IMR-90 (cell line): ENCODE results near the gene CNTN3. TPM values are rescaled to one million over a fixed set of nuclear protein-coding genes. Genes with fewer than 3 reads are reported as not detected.

Experiments
- ATAC-seq: fragments of 200-7000 bp; cut with Tn5 transposase; 2 replicates; pipeline ENCODE4 v1.9.1; 2020; ENCODE audit warnings: low read depth, mild to moderate bottlenecking, moderate library complexity
- BruUV-seq: library from RNA; stranded (reverse); fragments of 400-500 nt; replicated peaks from 2 replicates; lab custom pipeline; 2021; lab: Mats Ljungman, UMichigan
- CTCF ChIA-PET: fragments of 300-600 bp; formaldehyde crosslinking; extraction: SDS; loops from one replicate; lab custom pipeline; 2021; ENCODE audit warnings: antibody characterized with exemption; lab: Yijun Ruan, JAX
- POLR2A ChIA-PET: fragments of 300-600 bp; sonication (Branson Sonifier 250); formaldehyde crosslinking; loops from one replicate; lab custom pipeline; 2022; ENCODE audit warnings: antibody characterized with exemption; ENCODE audit not compliant: unreplicated experiment; lab: Charles Lee
- DNase-seq: peaks from one replicate; pipeline ENCODE4 v3.0.0; 2013
- H2AFZ ChIP-seq: replicated peaks from 2 replicates; pipeline ENCODE3; 2013; ENCODE audit warnings: low read length, mild to moderate bottlenecking; ENCODE audit not compliant: poor library complexity
- H2AK5ac ChIP-seq: 2 replicates; pipeline ENCODE4 v1.6.1; 2013; ENCODE audit warnings: low read depth, low read length, inconsistent platforms
- H2AK9ac ChIP-seq: replicated peaks from 2 replicates; pipeline ENCODE3; 2013; ENCODE audit warnings: mild to moderate bottlenecking, low read depth, low read length, moderate library complexity; ENCODE audit not compliant: poor library complexity
- H2BK120ac ChIP-seq: 2 replicates; pipeline ENCODE4 v1.6.1; 2013; ENCODE audit warnings: low read depth, low read length, inconsistent platforms
- H2BK15ac ChIP-seq: 3 replicates; pipeline ENCODE4 v1.6.1; 2013; ENCODE audit warnings: low read depth, low read length, inconsistent platforms
- H2BK20ac ChIP-seq: 2 replicates; pipeline ENCODE4 v1.6.1; 2013; ENCODE audit warnings: low read depth, mild to moderate bottlenecking, inconsistent platforms, low read length, moderate library complexity
- H2BK5ac ChIP-seq: 2 replicates; pipeline ENCODE4 v1.6.1; 2013; ENCODE audit warnings: mild to moderate bottlenecking, low read depth, low read length, inconsistent platforms; ENCODE audit not compliant: poor library complexity, severe bottlenecking
- H3K14ac ChIP-seq: replicated peaks from 2 replicates; pipeline ENCODE4 v1.6.1; 2013; ENCODE audit warnings: low read depth, low read length, inconsistent platforms
- H3K18ac ChIP-seq: 2 replicates; pipeline ENCODE4 v1.6.1; 2013; ENCODE audit warnings: low read depth, low read length, control low read depth
- H3K23ac ChIP-seq: 2 replicates; pipeline ENCODE4 v1.6.1; 2013; ENCODE audit warnings: low read depth, low read length, inconsistent platforms
- H3K27ac ChIP-seq: 2 replicates; pipeline ENCODE4 v1.5.1; 2013; ENCODE audit warnings: mild to moderate bottlenecking, control low read depth, low read length; ENCODE audit not compliant: insufficient read depth
- H3K27me3 ChIP-seq: 2 replicates; pipeline ENCODE4 v1.6.1; 2013; ENCODE audit warnings: low read length; ENCODE audit not compliant: control insufficient read depth, insufficient read depth
- H3K36me3 ChIP-seq: 2 replicates; pipeline ENCODE4 v1.6.1; 2013; ENCODE audit warnings: low read length, mixed read lengths; ENCODE audit not compliant: control insufficient read depth, insufficient read depth
- H3K4ac ChIP-seq: 2 replicates; pipeline ENCODE4 v1.6.1; 2013; ENCODE audit warnings: low read depth, low read length, inconsistent platforms
- H3K4me1 ChIP-seq: 2 replicates; pipeline ENCODE4 v1.6.1; 2013; ENCODE audit warnings: low read length, mixed read lengths; ENCODE audit not compliant: control insufficient read depth, insufficient read depth
- H3K4me2 ChIP-seq: 2 replicates; pipeline ENCODE4 v1.6.1; 2013; ENCODE audit warnings: low read depth, mild to moderate bottlenecking, control low read depth, low read length, moderate library complexity
- H3K4me3 ChIP-seq: 2 replicates; pipeline ENCODE4 v1.5.1; 2013; ENCODE audit warnings: low read depth, mild to moderate bottlenecking, control low read depth, low read length, moderate library complexity; ENCODE audit not compliant: insufficient read depth
- H3K56ac ChIP-seq: 2 replicates; pipeline ENCODE4 v1.6.1; 2013; ENCODE audit warnings: low read length, inconsistent platforms; ENCODE audit not compliant: insufficient read depth; ENCODE audit errors: extremely low read depth
- H3K79me1 ChIP-seq, 2 experiments: 2 replicates each; pipeline ENCODE4 v1.6.1; 2013; ENCODE audit warnings: low read length in 2 of 2, inconsistent platforms in 1 of 2, low read depth in 1 of 2
- H3K9ac ChIP-seq: 2 replicates; pipeline ENCODE4 v1.6.1; 2013; ENCODE audit warnings: low read depth, low read length, control low read depth
- H3K9me1 ChIP-seq: 2 replicates; pipeline ENCODE4 v1.6.1; 2013; ENCODE audit warnings: low read length, inconsistent platforms; ENCODE audit not compliant: insufficient read depth
- H3K9me3 ChIP-seq: 2 replicates; pipeline ENCODE4 v1.6.1; 2013; ENCODE audit warnings: low read length; ENCODE audit not compliant: control insufficient read depth, insufficient read depth
- H4K20me1 ChIP-seq: 2 replicates; pipeline ENCODE4 v1.6.1; 2013; ENCODE audit warnings: low read length, inconsistent platforms; ENCODE audit not compliant: insufficient read depth
- H4K5ac ChIP-seq: 2 replicates; pipeline ENCODE4 v1.6.1; 2013; ENCODE audit warnings: mild to moderate bottlenecking, low read depth, low read length, control low read depth
- H4K8ac ChIP-seq, 2 experiments: 2 replicates each; pipeline ENCODE4 v1.6.1; 2013; ENCODE audit warnings: low read depth in 2 of 2, low read length in 2 of 2, control low read depth in 1 of 2, inconsistent platforms in 1 of 2
- H4K91ac ChIP-seq: 2 replicates; pipeline ENCODE4 v1.6.1; 2013; ENCODE audit warnings: low read depth, low read length, inconsistent platforms; ENCODE audit not compliant: insufficient read depth
- BHLHE40 ChIP-seq: fragments of 150-350 bp; IDR thresholded peaks from 2 replicates; pipeline ENCODE4 v1.6.1; 2016; ENCODE audit warnings: mild to moderate bottlenecking, low read depth, low read length
- CEBPB ChIP-seq: IDR thresholded peaks from 2 replicates; pipeline ENCODE4 v1.6.1; 2012; ENCODE audit warnings: low read depth, low read length, improper control_type of control experiment
- CHD1 ChIP-seq: IDR thresholded peaks from 2 replicates; pipeline ENCODE4 v1.6.1; 2012; ENCODE audit warnings: low read depth, low read length, improper control_type of control experiment
- FOS ChIP-seq: fragments of 150-350 bp; IDR thresholded peaks from 2 replicates; pipeline ENCODE4 v1.6.1; 2016; ENCODE audit warnings: low read depth, low read length
- MAFK ChIP-seq: IDR thresholded peaks from 2 replicates; pipeline ENCODE4 v1.6.1; 2012; ENCODE audit warnings: low read depth, low read length, improper control_type of control experiment
- MAZ ChIP-seq: IDR thresholded peaks from 2 replicates; pipeline ENCODE4 v1.6.1; 2012; ENCODE audit warnings: low read depth, mild to moderate bottlenecking, low read length, improper control_type of control experiment, moderate library complexity, borderline replicate concordance
- MXI1 ChIP-seq: IDR thresholded peaks from 2 replicates; pipeline ENCODE4 v1.6.1; 2012; ENCODE audit warnings: low read depth, mild to moderate bottlenecking, low read length, moderate library complexity, borderline replicate concordance
- NFE2L2 ChIP-seq: fragments of 150-350 bp; IDR thresholded peaks from 2 replicates; pipeline ENCODE4 v1.6.1; 2016; ENCODE audit warnings: low read depth, mild to moderate bottlenecking, low read length
- RAD21 ChIP-seq: IDR thresholded peaks from 2 replicates; pipeline ENCODE4 v1.6.1; 2012; ENCODE audit warnings: low read length, improper control_type of control experiment
- RCOR1 ChIP-seq: IDR thresholded peaks from 2 replicates; pipeline ENCODE4 v1.6.1; 2012; ENCODE audit warnings: mild to moderate bottlenecking, low read length, improper control_type of control experiment; ENCODE audit not compliant: insufficient replicate concordance
- RFX5 ChIP-seq: IDR thresholded peaks from 2 replicates; pipeline ENCODE4 v1.8.0; 2012; ENCODE audit warnings: low read depth, mild to moderate bottlenecking, low read length, moderate library complexity
- SMC3 ChIP-seq: fragments of 150-350 bp; IDR thresholded peaks from 2 replicates; pipeline ENCODE4 v1.6.1; 2016; ENCODE audit warnings: low read depth, mild to moderate bottlenecking, antibody characterized with exemption, low read length, moderate library complexity
- WGBS, 2 experiments: methylation state at CpG; one replicate each; pipeline versions ENCODE4 v1.1.5 to v1.1.7; 2013; ENCODE audit warnings: missing lambda C conversion rate in 2 of 2; ENCODE audit not compliant: insufficient read length in 1 of 2; ENCODE audit errors: extremely low coverage in 2 of 2; 5-methylcytosine and 5-hydroxymethylcytosine counted together
- dilution Hi-C: fragments of 300-500 bp; cut with HindIII; formaldehyde crosslinking; loops from one replicate; pipeline ENCODE4 v1.14.3; 2018; ENCODE audit warnings: low sequenced_read_pairs; ENCODE audit not compliant: unreplicated experiment
- in situ Hi-C: fragments of 300-500 bp; cut with MboI; formaldehyde crosslinking; loops from 3 replicates; pipeline ENCODE4 v1.14.3; 2019; ENCODE audit warnings: low sequenced_read_pairs, inconsistent platforms, mixed read lengths
- intact Hi-C: fragments of 100-400 bp; cut with micrococcal nuclease; formaldehyde crosslinking; loops from 2 replicates; pipeline ENCODE4 v1.10.0; 2022
- polyA plus RNA-seq, 3 experiments: library from polyadenylated mRNA; depleted of rRNA; stranded (reverse); fragments of >200 nt; gene quantifications; 2 replicates each; pipeline ENCODE4 v1.2.3, GENCODE V29; 2012; ENCODE audit warnings: low replicate concordance in 1 of 3
- total RNA-seq: library from RNA; depleted of rRNA; stranded (reverse); fragments of >200 nt; gene quantifications from 2 replicates; pipeline ENCODE4 v1.2.3, GENCODE V29; 2012
- TF ChIP-seq, protein P1 (sequence below): fragments of 150-350 bp; IDR thresholded peaks from 2 replicates; pipeline ENCODE4 v1.6.1; 2016; ENCODE audit warnings: low read depth, mild to moderate bottlenecking, low read length, moderate library complexity, borderline replicate concordance
- TF ChIP-seq, protein P2 (sequence below): conservative IDR thresholded peaks from 2 replicates; pipeline ENCODE4 v1.5.1; 2012; ENCODE audit warnings: mild to moderate bottlenecking, low read depth, low read length, improper control_type of control experiment
- TF ChIP-seq, protein P3 (sequence below): fragments of 150-350 bp; IDR thresholded peaks from 2 replicates; pipeline ENCODE4 v1.6.1; 2017; ENCODE audit warnings: mild to moderate bottlenecking, antibody characterized with exemption, low read length, low read depth

CNTN3 gene
- total and polyA plus RNA-seq, 2 of the 4 experiments (the other 2 are of a cell fraction): 3.5 to 3.6 TPM

DNA sequence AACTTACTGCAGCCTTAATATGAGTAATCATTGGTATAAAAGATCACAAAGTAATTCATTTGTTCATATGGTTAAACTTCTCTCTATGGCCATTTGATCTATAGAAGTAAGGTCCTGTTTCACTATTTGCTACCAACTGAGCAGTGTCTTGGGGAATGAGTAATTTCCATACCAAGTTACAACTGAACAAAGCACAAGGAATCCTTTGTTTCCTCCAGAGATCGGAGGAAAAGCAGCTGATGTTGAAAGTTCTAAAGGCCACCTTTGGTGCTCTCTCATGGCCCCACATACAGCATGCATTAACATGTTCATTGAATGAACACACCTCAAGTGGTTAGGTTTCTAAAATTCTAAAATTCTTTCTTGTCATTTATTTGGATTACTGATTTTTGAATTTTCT, 7.1 kb upstream of the CNTN3 start:
- H3K56ac ChIP-seq: no peak overlapping the region
- ChIA-PET POLR2A (no interaction called here), CTCF (no interaction called here)
- no peak overlapping the region for H2AK9ac ChIP-seq
- ATAC-seq (no peak), DNase-seq (peak; percentile 25)
- H3K4ac ChIP-seq: no peak overlapping the region
- no peak overlapping the region for H3K4me2 ChIP-seq
- no peak overlapping the region for H3K14ac ChIP-seq
- in situ Hi-C loops: no loop called here
- no peak overlapping the region for H4K91ac ChIP-seq
- H3K27me3 ChIP-seq: no peaks in the 10 kb centered on the region
- no CpG with 5 or more reads among the region's 1 CpG for WGBS, 2 experiments
- no peak overlapping the region for H2BK20ac ChIP-seq
- peaks cover 3% of the 10 kb centered on the region; the same call in 1 of the 2 replicates for H3K9me1 ChIP-seq
- TF ChIP-seq, protein P1, sequence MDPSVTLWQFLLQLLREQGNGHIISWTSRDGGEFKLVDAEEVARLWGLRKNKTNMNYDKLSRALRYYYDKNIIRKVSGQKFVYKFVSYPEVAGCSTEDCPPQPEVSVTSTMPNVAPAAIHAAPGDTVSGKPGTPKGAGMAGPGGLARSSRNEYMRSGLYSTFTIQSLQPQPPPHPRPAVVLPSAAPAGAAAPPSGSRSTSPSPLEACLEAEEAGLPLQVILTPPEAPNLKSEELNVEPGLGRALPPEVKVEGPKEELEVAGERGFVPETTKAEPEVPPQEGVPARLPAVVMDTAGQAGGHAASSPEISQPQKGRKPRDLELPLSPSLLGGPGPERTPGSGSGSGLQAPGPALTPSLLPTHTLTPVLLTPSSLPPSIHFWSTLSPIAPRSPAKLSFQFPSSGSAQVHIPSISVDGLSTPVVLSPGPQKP: no peak
- TF ChIP-seq CEBPB: no peak
- no peak for TF ChIP-seq RFX5
- TF ChIP-seq RAD21: no peak
- TF ChIP-seq, protein P2, sequence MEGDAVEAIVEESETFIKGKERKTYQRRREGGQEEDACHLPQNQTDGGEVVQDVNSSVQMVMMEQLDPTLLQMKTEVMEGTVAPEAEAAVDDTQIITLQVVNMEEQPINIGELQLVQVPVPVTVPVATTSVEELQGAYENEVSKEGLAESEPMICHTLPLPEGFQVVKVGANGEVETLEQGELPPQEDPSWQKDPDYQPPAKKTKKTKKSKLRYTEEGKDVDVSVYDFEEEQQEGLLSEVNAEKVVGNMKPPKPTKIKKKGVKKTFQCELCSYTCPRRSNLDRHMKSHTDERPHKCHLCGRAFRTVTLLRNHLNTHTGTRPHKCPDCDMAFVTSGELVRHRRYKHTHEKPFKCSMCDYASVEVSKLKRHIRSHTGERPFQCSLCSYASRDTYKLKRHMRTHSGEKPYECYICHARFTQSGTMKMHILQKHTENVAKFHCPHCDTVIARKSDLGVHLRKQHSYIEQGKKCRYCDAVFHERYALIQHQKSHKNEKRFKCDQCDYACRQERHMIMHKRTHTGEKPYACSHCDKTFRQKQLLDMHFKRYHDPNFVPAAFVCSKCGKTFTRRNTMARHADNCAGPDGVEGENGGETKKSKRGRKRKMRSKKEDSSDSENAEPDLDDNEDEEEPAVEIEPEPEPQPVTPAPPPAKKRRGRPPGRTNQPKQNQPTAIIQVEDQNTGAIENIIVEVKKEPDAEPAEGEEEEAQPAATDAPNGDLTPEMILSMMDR: no peak
- TF ChIP-seq FOS: no peak
- TF ChIP-seq MAZ: no peak
- no peak for TF ChIP-seq MXI1
- no peak for TF ChIP-seq SMC3
- TF ChIP-seq MAFK: no peak
- no peak for TF ChIP-seq NFE2L2
- no peak for TF ChIP-seq BHLHE40
- TF ChIP-seq, protein P3, sequence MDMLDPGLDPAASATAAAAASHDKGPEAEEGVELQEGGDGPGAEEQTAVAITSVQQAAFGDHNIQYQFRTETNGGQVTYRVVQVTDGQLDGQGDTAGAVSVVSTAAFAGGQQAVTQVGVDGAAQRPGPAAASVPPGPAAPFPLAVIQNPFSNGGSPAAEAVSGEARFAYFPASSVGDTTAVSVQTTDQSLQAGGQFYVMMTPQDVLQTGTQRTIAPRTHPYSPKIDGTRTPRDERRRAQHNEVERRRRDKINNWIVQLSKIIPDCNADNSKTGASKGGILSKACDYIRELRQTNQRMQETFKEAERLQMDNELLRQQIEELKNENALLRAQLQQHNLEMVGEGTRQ: no peak
- no peak for TF ChIP-seq CHD1
- no peak for TF ChIP-seq RCOR1
- no peak overlapping the region for H3K9ac ChIP-seq
- H4K8ac ChIP-seq: no peak overlapping the region
- intact Hi-C loops: no loop called here
- peaks cover 3% of the 10 kb centered on the region; the same call in 1 of the 2 replicates for H3K4me1 ChIP-seq
- H2AFZ ChIP-seq: no peak overlapping the region
- H2AK5ac ChIP-seq: no peak overlapping the region
- H3K9me3 ChIP-seq: no peaks in the 10 kb centered on the region
- no peak overlapping the region for H3K23ac ChIP-seq
- no peak overlapping the region for H2BK5ac ChIP-seq
- peak overlapping the region; percentile 36; the same call in 1 of the 2 replicates for H3K18ac ChIP-seq
- H2BK120ac ChIP-seq: no peak overlapping the region
- H4K20me1 ChIP-seq: no peaks in the 10 kb centered on the region
- no peaks in the 10 kb centered on the region for H3K79me1 ChIP-seq
- no peaks in the 10 kb centered on the region for H3K36me3 ChIP-seq
- BruUV-seq: no TSS peak
- no peak overlapping the region for H2BK15ac ChIP-seq
- dilution Hi-C loops: no loop called here
- no peak overlapping the region for H3K27ac ChIP-seq
- H3K4me3 ChIP-seq: no peak overlapping the region
- H4K5ac ChIP-seq: no peak overlapping the region
